GM12878 (cell line): ENCODE measurements around the gene FOXL3. TPM values are rescaled to one million over a fixed set of nuclear protein-coding genes. Genes with fewer than 3 reads are reported as not detected.

ENCODE experiments used
- ATAC-seq: fragments of 200-7000 bp; cut with Tn5 transposase; 3 replicates; pipeline ENCODE4 v1.9.1; 2020; ENCODE audit warnings: mild to moderate bottlenecking, moderate library complexity
- BruUV-seq: library from RNA; stranded (reverse); fragments of 400-500 nt; replicated peaks from 2 replicates; lab custom pipeline; 2021; lab: Mats Ljungman, UMichigan
- CTCF ChIA-PET: fragments of 300-600 bp; sonication (Branson Sonifier 250); formaldehyde crosslinking; extraction: SDS; loops from one replicate; lab custom pipeline; 2021; ENCODE audit warnings: inconsistent platforms; lab: Yijun Ruan, JAX
- POLR2A ChIA-PET: fragments of 350-600 bp; formaldehyde crosslinking; extraction: SDS; loops from one replicate; lab custom pipeline; 2021; ENCODE audit warnings: inconsistent platforms; lab: Charles Lee
- RAD21 ChIA-PET: fragments of 300-600 bp; sonication (Branson Sonifier 250); formaldehyde crosslinking; loops from one replicate; lab custom pipeline; 2023; ENCODE audit warnings: antibody characterized with exemption; ENCODE audit not compliant: unreplicated experiment; lab: Charles Lee
- SMC1A ChIA-PET: fragments of 300-600 bp; sonication (Branson Sonifier 250); formaldehyde crosslinking; loops from one replicate; lab custom pipeline; 2023; ENCODE audit not compliant: unreplicated experiment, uncharacterized antibody; lab: Charles Lee
- DNase-seq: peaks from one replicate; pipeline ENCODE4 v3.0.0-alpha.2; 2011; ENCODE audit warnings: low read depth, low spot score
- FAIRE-seq: peaks from 3 replicates; lab custom pipeline; 2011; peaks lifted over from hg19 to GRCh38; lab: Jason Lieb, UNC
- H2AFZ ChIP-seq: 2 replicates; pipeline ENCODE4 v1.6.0; 2011; ENCODE audit warnings: low read depth, low read length, control low read depth; ENCODE audit not compliant: control insufficient read depth
- H3K27ac ChIP-seq: 2 replicates; pipeline ENCODE4 v1.5.1; 2011; ENCODE audit warnings: control low read depth; ENCODE audit not compliant: control insufficient read depth, insufficient read depth
- H3K27me3 ChIP-seq, 2 experiments: replicated peaks in 1 of 2; 2 replicates each; pipeline versions ENCODE4 v1.6.0 to v1.6.1; 2011; ENCODE audit warnings: low read length in 1 of 2; ENCODE audit not compliant: control insufficient read depth in 2 of 2, insufficient read depth in 2 of 2
- H3K36me3 ChIP-seq, 2 experiments: 2 replicates each; pipeline ENCODE4 v1.5.1; 2011; ENCODE audit warnings: low read length in 1 of 2; ENCODE audit not compliant: control insufficient read depth in 2 of 2, insufficient read depth in 2 of 2
- H3K4me1 ChIP-seq: 2 replicates; pipeline ENCODE4 v1.6.1; 2011; ENCODE audit warnings: mild to moderate bottlenecking, low read length, moderate library complexity, mixed read lengths; ENCODE audit not compliant: control insufficient read depth, insufficient read depth
- H3K4me2 ChIP-seq: 2 replicates; pipeline ENCODE4 v1.6.0; 2011; ENCODE audit warnings: control low read depth; ENCODE audit not compliant: control insufficient read depth, insufficient read depth
- H3K4me3 ChIP-seq: fragments of 200-600 bp; sonication (generic); 2 replicates; pipeline ENCODE4 v1.5.1; 2016
- H3K79me2 ChIP-seq: 2 replicates; pipeline ENCODE4 v1.6.0; 2011; ENCODE audit warnings: low read length; ENCODE audit not compliant: control insufficient read depth, insufficient read depth
- H3K9ac ChIP-seq: 2 replicates; pipeline ENCODE4 v1.8.0; 2011; ENCODE audit warnings: low read length, control low read depth, mixed read lengths; ENCODE audit not compliant: control insufficient read depth, insufficient read depth
- H3K9me3 ChIP-seq: replicated peaks from 3 replicates; pipeline ENCODE4 v1.5.1; 2011; ENCODE audit warnings: mild to moderate bottlenecking, low read length; ENCODE audit not compliant: control insufficient read depth, insufficient read depth
- H4K20me1 ChIP-seq: 2 replicates; pipeline ENCODE4 v1.6.0; 2011; ENCODE audit not compliant: control insufficient read depth, insufficient read depth
- ATF3 ChIP-seq: IDR thresholded peaks from 2 replicates; pipeline ENCODE4 v1.6.1; 2011; ENCODE audit warnings: low read depth, mild to moderate bottlenecking, low read length, moderate library complexity, borderline replicate concordance; ENCODE audit errors: extremely low read depth
- CEBPB ChIP-seq, 2 experiments: fragments of 150-350 bp in 1 of 2; IDR thresholded peaks; 2 replicates each; pipeline ENCODE4 v1.6.1; 2012 to 2014; ENCODE audit warnings: low read depth in 2 of 2, low read length in 2 of 2, borderline replicate concordance in 1 of 2, inconsistent platforms in 1 of 2
- CHD2 ChIP-seq: IDR thresholded peaks from 2 replicates; pipeline ENCODE4 v1.6.1; 2011; ENCODE audit warnings: low read depth, low read length, improper control_type of control experiment, borderline replicate concordance
- CREB1 ChIP-seq: IDR thresholded peaks from 2 replicates; pipeline ENCODE4 v1.6.1; 2012; ENCODE audit warnings: low read depth, mild to moderate bottlenecking, inconsistent platforms
- E2F4 ChIP-seq: IDR thresholded peaks from 2 replicates; pipeline ENCODE4 v1.6.1; 2012; ENCODE audit warnings: low read depth, low read length, improper control_type of control experiment
- KAT2A ChIP-seq: conservative IDR thresholded peaks from 2 replicates; pipeline ENCODE4 v1.6.1; 2011; ENCODE audit warnings: low read depth, low read length; ENCODE audit not compliant: control insufficient read depth
- PRDM15 ChIP-seq: fragments of 450-650 bp; formaldehyde crosslinking; IDR thresholded peaks from 2 replicates; pipeline ENCODE4 v1.4.0; 2020; ENCODE audit warnings: mild to moderate bottlenecking, moderate library complexity
- RAD51 ChIP-seq: fragments of 450-650 bp; IDR thresholded peaks from 2 replicates; pipeline ENCODE4 v1.6.1; 2016; ENCODE audit warnings: moderate library complexity, mild to moderate bottlenecking, inconsistent platforms
- SUZ12 ChIP-seq: fragments of 200-600 bp; sonication (generic); IDR thresholded peaks from one replicate; pipeline ENCODE4 v1.6.1; 2018; ENCODE audit warnings: antibody characterized with exemption, mild to moderate bottlenecking; ENCODE audit not compliant: unreplicated experiment
- ZNF274 ChIP-seq: IDR thresholded peaks from one replicate; pipeline ENCODE4 v1.8.0; 2011; ENCODE audit not compliant: insufficient read length, insufficient read depth
- WGBS: methylation state at CpG from one replicate; pipeline ENCODE4 v1.1.6; 2016; ENCODE audit warnings: low lambda C conversion rate; ENCODE audit not compliant: insufficient replicate concordance, insufficient coverage; ENCODE audit errors: missing lambda C conversion rate; 5-methylcytosine and 5-hydroxymethylcytosine counted together
- in situ Hi-C: fragments of 300-500 bp; cut with MboI; formaldehyde crosslinking; loops from 9 replicates; pipeline ENCODE4 v1.14.3; 2018; ENCODE audit warnings: mixed read lengths
- intact Hi-C: fragments of 100-400 bp; cut with micrococcal nuclease; formaldehyde crosslinking; loops from one replicate; pipeline ENCODE4 v1.14.2; 2022; ENCODE audit not compliant: unreplicated experiment
- polyA plus RNA-seq, 11 experiments: library from polyadenylated mRNA; depleted of rRNA in 4 of 11; unstranded in 6 of 11; stranded (reverse) in 5 of 11; fragments of >200 nt; fragmentation: Nextera tagmentation in 4 of 11; fragmentation: Illumina TruSeq in 1 of 11; extraction: Ambion mirVana in 4 of 11; extraction: Trizol in 1 of 11; gene quantifications; 1 replicate in 1 of 11; 2 replicates in 10 of 11; pipeline versions ENCODE4 v1.2.1 to v1.2.3, GENCODE V29; 2011 to 2016; ENCODE audit warnings: inconsistent platforms in 2 of 11, missing spikeins in 2 of 11, low read depth in 1 of 11
- total RNA-seq, 4 experiments: library from RNA; depleted of rRNA in 3 of 4; stranded (reverse); fragments of >200 nt in 3 of 4; fragmentation: Illumina TruSeq in 1 of 4; extraction: Trizol in 1 of 4; gene quantifications; 2 replicates each; pipeline versions ENCODE4 v1.2.1 to v1.2.3, GENCODE V29; 2013 to 2021
- TF ChIP-seq, protein P1 (sequence below): fragments of 450-650 bp; IDR thresholded peaks from 2 replicates; pipeline ENCODE4 v1.6.1; 2017; ENCODE audit warnings: mild to moderate bottlenecking, moderate library complexity

The FOXL3 gene
- total and polyA plus RNA-seq, 10 of the 15 experiments (the other 5 are each of a cell fraction or from before 2014, with no cell fraction given) = not detected

DNA sequence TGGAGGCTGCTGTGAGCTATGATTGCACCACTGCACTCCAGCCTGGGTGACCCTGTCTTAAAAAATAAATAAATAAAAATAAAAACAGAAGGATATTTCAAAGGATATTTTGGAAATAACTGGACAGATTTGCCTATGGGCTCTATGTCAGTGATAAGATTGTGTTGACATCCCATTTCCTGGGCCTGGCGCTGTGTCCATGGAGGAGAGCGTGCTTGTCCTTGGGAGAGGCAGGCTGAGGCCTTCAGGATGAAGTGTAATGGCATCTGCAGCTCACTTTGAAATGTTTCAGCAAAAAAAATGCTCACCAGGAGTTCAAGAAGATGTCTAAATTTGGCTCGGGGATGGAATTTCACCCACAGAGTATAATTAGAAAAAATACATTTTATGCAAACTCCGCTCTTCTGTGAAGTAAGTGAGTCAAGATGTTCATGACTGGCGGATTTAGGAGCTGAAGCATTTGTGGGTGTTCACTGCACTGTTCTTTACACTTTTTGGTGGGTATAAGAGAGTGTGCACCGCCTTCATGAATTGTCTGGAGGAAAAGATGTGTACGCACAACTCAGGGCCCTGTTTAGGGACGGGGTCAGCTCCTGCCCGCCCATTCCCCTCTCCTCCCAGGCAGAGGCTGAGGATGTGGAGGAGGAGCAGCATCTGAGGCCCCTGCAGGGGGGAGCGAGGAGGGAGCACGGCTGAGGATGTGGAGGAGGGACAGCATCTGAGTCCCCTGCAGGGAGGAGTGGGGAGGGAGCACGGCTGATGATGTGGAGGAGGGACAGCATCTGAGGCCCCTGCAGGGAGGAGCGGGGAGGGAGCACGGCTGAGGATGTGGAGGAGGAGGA lies 18.5 kb upstream of the FOXL3 start:
- in situ Hi-C loops = no loop called here
- TF ChIP-seq E2F4 = no peak
- TF ChIP-seq KAT2A = no peak
- TF ChIP-seq RAD51 = no peak
- no peak for TF ChIP-seq PRDM15 (CRISPR knock-in tag)
- no peak for TF ChIP-seq CREB1
- no peak for TF ChIP-seq CEBPB (IDR thresholded peaks at IDR 0.05; ENCODE audit: borderline replicate concordance in 1 of 2, low read depth in 2 of 2, low read length in 2 of 2)
- TF ChIP-seq CHD2 = no peak
- TF ChIP-seq ATF3 = no peak
- TF ChIP-seq, protein P1, sequence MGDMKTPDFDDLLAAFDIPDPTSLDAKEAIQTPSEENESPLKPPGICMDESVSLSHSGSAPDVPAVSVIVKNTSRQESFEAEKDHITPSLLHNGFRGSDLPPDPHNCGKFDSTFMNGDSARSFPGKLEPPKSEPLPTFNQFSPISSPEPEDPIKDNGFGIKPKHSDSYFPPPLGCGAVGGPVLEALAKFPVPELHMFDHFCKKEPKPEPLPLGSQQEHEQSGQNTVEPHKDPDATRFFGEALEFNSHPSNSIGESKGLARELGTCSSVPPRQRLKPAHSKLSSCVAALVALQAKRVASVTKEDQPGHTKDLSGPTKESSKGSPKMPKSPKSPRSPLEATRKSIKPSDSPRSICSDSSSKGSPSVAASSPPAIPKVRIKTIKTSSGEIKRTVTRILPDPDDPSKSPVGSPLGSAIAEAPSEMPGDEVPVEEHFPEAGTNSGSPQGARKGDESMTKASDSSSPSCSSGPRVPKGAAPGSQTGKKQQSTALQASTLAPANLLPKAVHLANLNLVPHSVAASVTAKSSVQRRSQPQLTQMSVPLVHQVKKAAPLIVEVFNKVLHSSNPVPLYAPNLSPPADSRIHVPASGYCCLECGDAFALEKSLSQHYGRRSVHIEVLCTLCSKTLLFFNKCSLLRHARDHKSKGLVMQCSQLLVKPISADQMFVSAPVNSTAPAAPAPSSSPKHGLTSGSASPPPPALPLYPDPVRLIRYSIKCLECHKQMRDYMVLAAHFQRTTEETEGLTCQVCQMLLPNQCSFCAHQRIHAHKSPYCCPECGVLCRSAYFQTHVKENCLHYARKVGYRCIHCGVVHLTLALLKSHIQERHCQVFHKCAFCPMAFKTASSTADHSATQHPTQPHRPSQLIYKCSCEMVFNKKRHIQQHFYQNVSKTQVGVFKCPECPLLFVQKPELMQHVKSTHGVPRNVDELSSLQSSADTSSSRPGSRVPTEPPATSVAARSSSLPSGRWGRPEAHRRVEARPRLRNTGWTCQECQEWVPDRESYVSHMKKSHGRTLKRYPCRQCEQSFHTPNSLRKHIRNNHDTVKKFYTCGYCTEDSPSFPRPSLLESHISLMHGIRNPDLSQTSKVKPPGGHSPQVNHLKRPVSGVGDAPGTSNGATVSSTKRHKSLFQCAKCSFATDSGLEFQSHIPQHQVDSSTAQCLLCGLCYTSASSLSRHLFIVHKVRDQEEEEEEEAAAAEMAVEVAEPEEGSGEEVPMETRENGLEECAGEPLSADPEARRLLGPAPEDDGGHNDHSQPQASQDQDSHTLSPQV = no peak
- no peak for TF ChIP-seq ZNF274
- no peak for TF ChIP-seq SUZ12

More for the DNA sequence above, 18.5 kb upstream of the FOXL3 start:
- FAIRE-seq (no peak), DNase-seq (no peak), ATAC-seq (no peak)
- BruUV-seq = no TSS peak
- H3K9me3 ChIP-seq = no peaks in the 10 kb centered on the region; the same call in 2 of the 3 replicates
- CTCF ChIA-PET = no interaction called here
- SMC1A ChIA-PET = no interaction called here
- no peaks in the 10 kb centered on the region for H4K20me1 ChIP-seq
- H3K4me3 ChIP-seq = no peak overlapping the region
- H3K4me1 ChIP-seq = no peaks in the 10 kb centered on the region
- no peak overlapping the region for H3K27ac ChIP-seq
- RAD21 ChIA-PET = no interaction called here
- no peaks in the 10 kb centered on the region for H3K79me2 ChIP-seq
- H2AFZ ChIP-seq = no peak overlapping the region
- WGBS = 41% methylated on average over 12 of the region's 14 CpGs
- no peak overlapping the region for H3K4me2 ChIP-seq
- POLR2A ChIA-PET = no interaction called here
- no peak overlapping the region for H3K9ac ChIP-seq
- H3K27me3 ChIP-seq = no peaks in the 10 kb centered on the region
- intact Hi-C loops = no loop called here
- H3K36me3 ChIP-seq = no peaks in the 10 kb centered on the region
